ENCODE data around the gene CACNA1D.

DNA sequence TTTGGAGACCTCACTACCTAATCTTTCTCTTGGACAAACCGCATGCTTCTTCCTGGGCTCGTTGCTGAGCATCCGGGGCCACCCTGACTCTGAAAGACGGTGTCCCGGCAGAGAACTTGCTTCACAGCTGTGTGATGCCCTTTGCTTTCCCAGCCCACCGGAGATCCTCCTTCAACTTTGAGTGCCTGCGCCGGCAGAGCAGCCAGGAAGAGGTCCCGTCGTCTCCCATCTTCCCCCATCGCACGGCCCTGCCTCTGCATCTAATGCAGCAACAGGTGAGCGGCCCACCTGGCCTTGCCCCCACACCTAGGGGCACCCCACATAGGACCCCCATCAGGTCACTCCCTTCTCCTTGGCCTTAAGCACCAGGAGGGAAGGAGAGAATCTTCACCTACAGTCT, 314.1 kb downstream of the CACNA1D start:
- TF ChIP-seq, protein P1, sequence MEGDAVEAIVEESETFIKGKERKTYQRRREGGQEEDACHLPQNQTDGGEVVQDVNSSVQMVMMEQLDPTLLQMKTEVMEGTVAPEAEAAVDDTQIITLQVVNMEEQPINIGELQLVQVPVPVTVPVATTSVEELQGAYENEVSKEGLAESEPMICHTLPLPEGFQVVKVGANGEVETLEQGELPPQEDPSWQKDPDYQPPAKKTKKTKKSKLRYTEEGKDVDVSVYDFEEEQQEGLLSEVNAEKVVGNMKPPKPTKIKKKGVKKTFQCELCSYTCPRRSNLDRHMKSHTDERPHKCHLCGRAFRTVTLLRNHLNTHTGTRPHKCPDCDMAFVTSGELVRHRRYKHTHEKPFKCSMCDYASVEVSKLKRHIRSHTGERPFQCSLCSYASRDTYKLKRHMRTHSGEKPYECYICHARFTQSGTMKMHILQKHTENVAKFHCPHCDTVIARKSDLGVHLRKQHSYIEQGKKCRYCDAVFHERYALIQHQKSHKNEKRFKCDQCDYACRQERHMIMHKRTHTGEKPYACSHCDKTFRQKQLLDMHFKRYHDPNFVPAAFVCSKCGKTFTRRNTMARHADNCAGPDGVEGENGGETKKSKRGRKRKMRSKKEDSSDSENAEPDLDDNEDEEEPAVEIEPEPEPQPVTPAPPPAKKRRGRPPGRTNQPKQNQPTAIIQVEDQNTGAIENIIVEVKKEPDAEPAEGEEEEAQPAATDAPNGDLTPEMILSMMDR (IDR thresholded peaks at IDR 0.05), result no peak
- no peak for TF ChIP-seq POLR2A (IDR thresholded peaks at IDR 0.05; ENCODE audit: low read depth)
- no peak for TF ChIP-seq POLR2AphosphoS5 (IDR thresholded peaks at IDR 0.05)
- no peak for TF ChIP-seq EP300 (IDR thresholded peaks at IDR 0.05)

All from esophagus muscularis mucosa (tissue), 4 donors.